GM08714 (cell line): Measurements from ENCODE around the gene ARID5A.
"Not testable (repeated sequence)": the region's sequence is repeated elsewhere in the genome, so short reads cannot be mapped to it uniquely, and the experiment has no call there.

ENCODE experiments used
- H3K4me3 ChIP-seq: fragments of 200-500 bp; sonication (Bioruptor generic); 2 replicates; pipeline ENCODE4 v1.5.1; 2014; ENCODE audit warnings: mild to moderate bottlenecking, low read length, inconsistent platforms
- ZNF274 ChIP-seq: IDR thresholded peaks from 2 replicates; pipeline ENCODE4 v1.6.1; 2012; ENCODE audit warnings: mild to moderate bottlenecking, low read depth, low read length

Gene ARID5A

DNA sequence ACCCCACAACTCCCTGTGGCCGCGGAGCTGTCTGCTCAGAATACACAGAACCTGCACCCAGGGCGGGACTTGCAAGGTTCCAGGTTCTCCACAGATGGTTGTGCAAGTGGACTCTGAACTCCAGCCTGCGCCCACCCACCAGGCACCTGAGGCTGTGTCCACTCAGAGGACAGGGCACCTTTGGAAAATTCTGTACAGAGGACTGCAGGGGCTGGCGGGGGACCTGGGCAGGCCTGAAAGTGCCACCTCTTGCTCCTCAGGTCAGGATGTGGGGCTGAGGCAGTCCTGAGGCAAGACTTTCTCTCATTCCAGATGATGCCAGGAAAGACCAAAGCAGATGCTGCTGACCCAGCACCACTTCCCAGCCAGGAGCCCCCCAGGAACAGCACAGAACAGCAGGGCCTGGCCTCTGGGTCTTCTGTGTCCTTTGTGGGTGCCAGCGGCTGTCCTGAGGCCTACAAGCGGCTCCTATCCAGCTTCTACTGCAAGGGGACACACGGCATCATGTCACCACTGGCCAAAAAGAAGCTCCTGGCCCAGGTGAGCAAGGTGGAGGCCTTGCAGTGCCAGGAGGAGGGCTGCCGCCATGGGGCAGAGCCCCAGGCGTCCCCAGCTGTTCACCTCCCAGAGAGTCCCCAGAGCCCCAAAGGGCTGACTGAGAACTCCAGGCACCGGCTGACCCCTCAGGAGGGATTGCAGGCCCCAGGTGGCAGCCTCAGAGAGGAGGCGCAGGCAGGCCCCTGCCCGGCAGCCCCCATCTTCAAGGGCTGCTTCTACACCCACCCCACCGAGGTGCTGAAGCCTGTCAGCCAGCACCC is 14.4 kb downstream of the ARID5A start:
- no peak for TF ChIP-seq ZNF274

DNA sequence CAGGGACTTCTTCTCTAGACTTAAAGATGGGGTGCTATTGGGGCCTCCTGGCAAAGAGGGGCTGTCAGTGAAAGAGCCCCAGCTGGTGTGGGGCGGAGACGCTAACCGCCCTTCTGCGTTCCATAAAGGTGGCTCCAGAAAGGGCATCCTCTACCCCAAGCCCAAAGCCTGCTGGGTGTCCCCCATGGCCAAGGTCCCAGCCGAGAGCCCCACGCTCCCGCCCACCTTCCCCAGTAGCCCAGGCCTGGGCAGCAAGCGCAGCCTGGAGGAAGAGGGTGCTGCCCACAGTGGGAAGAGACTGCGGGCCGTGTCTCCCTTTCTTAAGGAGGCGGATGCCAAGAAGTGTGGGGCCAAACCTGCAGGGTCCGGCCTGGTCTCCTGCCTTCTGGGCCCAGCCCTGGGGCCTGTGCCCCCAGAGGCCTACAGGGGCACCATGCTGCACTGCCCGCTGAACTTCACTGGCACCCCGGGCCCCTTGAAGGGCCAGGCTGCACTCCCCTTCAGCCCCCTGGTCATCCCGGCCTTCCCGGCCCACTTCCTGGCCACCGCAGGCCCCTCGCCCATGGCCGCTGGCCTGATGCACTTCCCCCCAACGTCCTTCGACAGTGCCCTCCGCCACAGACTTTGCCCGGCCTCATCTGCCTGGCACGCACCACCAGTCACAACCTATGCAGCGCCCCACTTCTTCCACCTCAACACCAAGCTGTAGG is 15.2 kb downstream of the ARID5A start:
- no peak for TF ChIP-seq ZNF274
- no peak overlapping the region for H3K4me3 ChIP-seq

More for the DNA sequence above, 14.4 kb downstream of the ARID5A start:
- no peak overlapping the region for H3K4me3 ChIP-seq

DNA sequence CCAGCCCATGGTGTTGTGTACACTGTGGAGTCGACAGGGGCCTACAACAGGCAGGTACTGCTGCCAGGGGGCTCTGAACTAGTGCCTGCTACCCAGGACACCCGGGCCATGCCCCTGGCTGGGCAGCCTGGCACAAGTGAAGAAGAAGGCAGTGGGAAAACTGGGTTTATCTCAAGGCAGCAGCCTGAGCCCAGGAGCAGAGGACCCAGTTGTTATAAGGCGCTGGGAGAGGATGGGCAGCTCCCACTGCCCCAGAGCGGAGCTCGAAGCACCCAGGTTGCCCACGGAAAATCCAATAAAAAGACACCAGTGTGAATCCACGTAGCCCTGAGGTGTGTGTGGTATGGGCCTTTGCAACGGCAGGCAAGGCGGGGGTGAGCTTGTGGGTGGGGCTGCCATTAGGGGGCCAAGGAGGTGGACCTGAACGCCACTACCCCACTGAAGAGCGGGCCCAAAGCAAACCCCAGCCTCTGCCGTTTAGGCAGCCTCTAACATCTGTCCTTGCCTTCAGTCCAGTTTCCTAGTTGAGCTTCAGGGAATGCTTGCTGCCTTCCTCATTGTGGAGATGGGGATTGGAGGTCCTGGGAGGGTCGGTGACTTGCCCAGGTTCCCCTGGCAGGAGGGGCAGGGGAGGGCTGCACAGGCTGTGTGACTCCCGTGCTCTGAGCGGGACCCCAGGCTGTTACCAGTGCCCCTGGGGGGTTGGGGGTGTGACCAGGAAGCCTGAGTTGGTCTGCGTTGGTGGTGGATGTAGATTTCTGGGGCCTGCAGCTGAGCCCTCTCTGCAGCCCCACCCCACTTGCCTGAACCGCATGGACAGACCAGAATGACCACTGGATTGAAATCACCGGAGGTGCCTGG is 16.0 kb downstream of the ARID5A start:
- TF ChIP-seq ZNF274: no peak

DNA sequence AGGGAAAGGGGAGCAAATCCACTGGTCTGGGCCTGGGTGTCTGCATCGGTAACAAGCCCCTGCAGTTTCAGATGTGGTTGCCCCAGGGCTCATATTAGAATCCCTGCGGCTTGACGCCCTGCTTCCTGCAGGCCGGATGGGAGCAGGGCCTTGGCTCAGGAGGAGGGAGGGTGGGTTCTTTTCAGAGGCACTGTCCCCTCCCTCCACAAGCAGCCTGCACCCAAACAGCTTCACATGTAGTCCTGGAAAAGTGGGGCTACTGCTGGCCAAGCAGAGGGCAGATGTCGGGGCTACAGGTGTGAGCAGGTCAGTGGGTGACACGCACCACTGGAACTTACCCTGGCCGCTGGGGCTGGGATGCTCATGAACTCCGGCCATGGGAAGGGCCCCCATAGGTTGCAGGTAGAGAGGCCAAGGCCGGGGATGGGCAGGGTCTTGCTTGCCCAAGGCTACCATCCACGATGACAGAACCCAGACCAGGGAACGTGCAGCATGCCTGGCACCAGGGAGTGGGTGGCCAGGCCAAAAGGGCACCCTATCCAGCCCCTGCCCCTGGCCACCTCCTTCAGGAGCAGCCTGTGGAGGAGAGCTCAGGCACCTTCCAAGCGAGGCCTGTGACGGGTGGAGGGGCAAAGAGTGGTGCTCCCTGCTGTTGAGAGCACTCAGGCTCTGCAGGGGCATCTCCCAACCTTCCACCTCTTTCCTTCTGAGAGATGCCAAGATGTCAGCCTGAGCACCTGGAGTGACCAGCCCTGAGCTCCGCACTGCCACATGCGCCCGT is 16.8 kb downstream of the ARID5A start:
- TF ChIP-seq ZNF274: no peak
- H3K4me3 ChIP-seq: no peak overlapping the region

More for the DNA sequence above, 16.0 kb downstream of the ARID5A start:
- no peak overlapping the region for H3K4me3 ChIP-seq

DNA sequence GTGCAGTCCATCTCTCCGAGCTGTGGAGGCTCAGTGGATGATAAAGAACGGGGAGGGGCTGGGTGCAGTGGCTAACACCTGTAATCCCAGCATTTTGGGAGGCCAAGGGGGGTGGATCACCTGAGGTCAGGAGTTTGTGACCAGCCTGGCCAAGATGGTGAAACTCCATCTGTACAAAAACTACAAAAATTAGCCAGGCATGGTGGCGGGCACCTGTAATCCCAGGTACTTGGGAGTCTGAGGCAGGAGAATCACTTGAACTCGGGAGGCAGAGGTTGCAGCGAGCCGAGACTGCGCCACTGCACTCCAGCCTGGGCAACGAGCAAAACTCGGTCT is 17.4 kb downstream of the ARID5A start:
- not testable (repeated sequence) for H3K4me3 ChIP-seq

DNA sequence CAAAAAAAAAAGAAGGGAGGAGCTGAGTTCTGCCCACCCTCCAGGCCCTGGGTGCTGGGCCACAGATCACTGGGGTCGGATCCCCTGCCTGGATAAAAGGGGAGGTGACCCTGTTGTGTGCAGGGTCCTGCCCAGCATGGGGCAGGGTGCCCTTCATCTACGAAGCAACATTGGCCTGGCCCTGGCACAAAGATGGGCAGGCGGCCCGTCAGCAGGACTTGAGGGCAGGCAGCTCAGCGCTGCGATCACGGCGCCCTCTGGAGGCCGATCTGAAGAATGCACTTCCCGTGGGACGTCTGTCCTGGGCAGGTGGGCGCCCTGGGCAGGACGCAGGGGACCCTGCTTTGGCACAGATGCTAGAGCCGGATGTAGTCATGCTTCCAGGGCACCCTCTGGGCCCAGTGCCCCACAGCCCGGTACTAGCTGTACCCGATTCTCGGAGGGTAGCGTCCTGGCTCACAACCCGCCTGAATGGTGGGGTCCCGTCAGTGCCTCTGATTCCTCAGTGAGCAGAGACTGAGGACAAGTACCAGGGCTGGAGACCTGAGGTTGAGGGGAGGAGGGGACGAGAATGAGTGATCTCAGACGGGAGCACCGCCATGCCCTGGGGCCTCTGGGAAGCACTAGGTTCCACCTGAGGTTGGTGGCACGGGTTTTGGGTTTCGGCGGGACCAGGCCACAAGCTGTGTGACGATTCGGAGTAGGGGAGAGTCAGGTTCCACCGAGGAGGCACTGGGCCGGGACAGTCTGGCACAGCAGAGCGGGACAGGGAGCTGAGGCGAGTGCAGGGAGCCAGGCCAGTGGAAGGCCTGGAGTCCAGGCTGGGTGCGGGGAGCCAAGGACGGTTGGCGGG is 18.0 kb downstream of the ARID5A start:
- H3K4me3 ChIP-seq: no peak overlapping the region

DNA sequence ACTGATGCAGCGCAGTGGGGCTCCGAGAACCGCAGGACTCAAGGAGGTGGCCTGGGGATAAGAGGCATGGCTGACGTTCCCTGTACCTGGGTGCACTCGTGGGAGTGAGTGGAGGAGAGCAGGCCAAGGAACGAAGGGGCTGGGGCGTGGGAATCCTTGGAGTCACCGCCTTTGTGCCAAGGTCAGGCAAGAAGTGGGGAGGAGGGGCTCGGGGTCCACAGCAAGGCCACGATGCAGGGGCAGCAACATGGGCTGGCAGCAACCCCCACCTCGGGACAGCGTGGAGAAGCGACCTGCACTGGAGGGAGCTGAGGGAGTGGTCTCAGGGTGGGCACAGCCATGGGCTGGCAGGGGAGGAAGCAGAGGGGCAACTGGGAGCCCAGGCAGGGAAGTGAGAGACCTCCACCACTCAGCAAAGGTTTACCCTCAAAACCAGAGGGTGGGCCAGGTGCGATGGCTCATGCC is 18.6 kb downstream of the ARID5A start:
- no peak overlapping the region for H3K4me3 ChIP-seq
- no peak for TF ChIP-seq ZNF274

More for the DNA sequence above, 18.0 kb downstream of the ARID5A start:
- TF ChIP-seq ZNF274: no peak

DNA sequence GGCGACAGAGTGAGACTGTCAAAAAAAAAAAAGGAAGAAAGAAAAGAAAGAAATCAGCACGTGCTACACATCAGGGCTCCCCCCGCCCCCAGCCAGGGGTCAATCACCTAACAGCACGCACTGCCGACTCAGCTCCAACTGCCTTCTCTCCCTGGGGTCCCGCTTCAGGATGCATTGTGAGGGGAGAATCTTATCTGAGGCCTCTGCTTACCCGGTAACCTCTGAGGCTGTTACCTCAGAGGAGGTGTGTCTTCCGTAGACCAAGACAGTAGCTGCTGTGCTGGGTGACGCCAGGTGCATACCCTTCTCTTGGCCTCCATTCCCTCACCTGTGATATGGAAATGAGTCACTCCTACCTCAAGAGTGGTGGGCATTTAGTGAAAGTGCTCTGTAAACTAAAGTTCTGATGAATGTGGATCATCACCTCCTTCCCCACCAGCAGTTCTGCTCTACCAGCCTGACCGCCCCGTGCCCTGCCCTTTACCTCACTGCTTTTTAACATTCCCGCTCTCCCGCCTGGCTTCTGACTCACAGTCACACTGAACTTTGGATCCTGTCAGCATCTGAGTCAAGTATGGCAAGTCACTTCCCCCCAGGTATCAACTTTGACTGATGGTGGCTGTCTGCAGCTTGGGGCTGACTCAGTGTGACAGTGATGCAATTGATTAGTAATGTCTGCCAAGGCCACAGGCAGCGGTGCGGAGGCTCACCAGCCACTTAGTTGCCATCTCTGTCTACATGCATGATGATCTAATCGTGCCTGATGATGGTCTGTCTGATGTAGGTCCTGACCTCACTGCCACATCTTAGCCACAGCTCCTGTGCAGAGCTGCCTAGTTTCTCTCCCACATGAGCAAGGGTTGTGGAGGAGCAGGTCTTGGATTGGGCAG is 20.1 kb downstream of the ARID5A start:
- no peak overlapping the region for H3K4me3 ChIP-seq
- TF ChIP-seq ZNF274: no peak

DNA sequence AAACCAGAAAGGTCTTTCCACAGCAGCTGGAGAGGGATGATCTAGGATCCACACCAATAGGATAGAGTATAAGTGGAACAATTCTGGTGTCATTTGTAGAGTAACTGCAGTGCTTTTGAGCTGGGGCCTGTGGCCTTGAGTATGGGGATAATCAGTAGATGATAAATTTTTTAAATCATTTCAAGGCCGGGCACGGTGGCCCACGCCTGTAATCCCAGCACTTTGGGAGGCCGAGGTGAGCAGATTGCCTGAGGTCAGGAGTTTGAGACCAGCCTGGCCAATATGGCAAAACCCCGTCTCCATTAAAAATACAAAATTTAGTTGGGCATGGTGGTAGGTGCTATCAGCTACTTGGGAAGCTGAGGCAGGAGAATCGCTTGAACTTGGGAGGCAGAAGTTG is 20.9 kb downstream of the ARID5A start:
- not testable (repeated sequence) for H3K4me3 ChIP-seq

DNA sequence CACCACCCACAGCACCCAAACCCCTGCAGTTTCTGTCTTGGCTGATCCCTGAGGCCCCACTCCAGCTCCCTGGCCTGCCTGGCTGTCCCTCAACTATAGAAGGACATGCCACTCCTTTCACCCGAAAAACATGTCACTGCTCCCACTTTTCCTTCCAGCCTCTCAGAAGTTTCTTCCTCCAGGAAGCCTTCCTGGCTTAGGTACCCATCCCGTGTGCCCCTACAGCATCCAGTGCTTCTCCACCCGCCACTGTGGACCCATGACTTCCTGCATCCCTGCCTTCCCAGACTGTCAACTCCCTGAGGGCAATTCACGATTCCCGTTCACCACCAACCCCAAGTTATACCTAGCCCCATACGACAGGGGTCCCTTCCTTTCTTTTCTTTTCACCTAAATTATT is 21.5 kb downstream of the ARID5A start:
- no peak for TF ChIP-seq ZNF274

DNA sequence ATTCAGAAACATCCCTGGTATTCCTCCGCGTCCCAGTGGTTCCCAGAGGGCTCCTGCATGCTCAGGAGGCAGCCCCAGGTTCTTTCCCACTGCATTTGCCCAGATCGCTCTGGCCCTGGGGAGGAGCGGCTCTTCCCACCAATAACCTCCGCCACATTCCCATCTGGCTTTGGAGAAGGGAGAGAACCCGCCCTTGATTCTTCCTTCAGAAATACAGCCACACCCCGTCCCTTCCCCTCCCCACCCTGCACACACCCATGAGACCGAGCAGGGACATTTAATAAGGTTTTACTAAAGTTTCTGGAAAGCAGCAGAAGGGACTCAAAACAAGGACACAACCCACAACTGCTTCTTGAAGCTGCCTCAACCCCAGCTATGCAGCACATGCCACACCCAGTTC is 21.9 kb downstream of the ARID5A start:
- no peak overlapping the region for H3K4me3 ChIP-seq
- no peak for TF ChIP-seq ZNF274

More for the DNA sequence above, 21.5 kb downstream of the ARID5A start:
- no peak overlapping the region for H3K4me3 ChIP-seq

DNA sequence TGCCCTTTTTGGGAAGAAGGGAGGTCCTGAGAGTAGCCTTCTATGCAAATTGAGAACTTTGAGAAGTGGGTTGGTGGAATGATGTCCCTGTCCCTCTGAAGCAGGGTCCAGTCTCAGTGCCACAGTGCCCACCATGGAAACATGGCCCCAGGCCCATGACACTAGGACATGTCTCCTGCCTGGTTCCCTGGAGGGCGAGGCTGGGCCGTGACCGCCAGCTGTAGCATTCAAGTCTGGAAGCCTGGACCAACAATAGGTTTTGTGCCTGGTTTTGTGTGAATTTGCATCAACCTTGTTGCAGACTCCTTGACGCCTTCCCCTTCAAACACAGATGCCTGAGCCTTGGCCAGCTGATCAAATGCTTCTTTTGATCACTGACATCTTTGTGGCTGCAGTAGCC is 27.5 kb downstream of the ARID5A start:
- no peak for TF ChIP-seq ZNF274
- no peak overlapping the region for H3K4me3 ChIP-seq

DNA sequence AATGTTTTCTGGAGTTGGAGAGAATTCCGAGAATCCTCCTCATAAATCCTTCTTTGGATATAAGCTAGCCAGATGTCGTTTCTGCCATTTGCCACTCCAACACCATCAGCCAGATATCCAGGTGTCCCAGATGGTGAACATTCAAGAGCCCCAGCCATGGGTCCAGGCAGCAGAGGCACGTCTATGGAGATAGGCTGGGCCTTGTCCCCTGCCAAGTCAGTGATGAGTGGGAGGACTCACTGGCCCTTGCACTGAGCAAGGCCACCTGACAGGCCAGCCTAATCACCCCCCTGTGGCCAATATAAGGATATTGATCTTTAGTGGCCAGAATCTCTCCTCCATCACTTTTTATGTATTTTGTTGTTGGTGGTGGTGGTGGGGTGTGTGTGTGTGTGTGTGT is 28.0 kb downstream of the ARID5A start:
- H3K4me3 ChIP-seq: no peak overlapping the region
- TF ChIP-seq ZNF274: no peak
